GM18867 (cell line): ENCODE measurements around the gene RFTN1.

Source experiments
- ATAC-seq: cut with Tn5 transposase; IDR thresholded peaks from one replicate; pipeline ENCODE4 v1.9.1; 2021; ENCODE audit warnings: mild to moderate bottlenecking, moderate library complexity; ENCODE audit not compliant: unreplicated experiment

The RFTN1 gene

DNA sequence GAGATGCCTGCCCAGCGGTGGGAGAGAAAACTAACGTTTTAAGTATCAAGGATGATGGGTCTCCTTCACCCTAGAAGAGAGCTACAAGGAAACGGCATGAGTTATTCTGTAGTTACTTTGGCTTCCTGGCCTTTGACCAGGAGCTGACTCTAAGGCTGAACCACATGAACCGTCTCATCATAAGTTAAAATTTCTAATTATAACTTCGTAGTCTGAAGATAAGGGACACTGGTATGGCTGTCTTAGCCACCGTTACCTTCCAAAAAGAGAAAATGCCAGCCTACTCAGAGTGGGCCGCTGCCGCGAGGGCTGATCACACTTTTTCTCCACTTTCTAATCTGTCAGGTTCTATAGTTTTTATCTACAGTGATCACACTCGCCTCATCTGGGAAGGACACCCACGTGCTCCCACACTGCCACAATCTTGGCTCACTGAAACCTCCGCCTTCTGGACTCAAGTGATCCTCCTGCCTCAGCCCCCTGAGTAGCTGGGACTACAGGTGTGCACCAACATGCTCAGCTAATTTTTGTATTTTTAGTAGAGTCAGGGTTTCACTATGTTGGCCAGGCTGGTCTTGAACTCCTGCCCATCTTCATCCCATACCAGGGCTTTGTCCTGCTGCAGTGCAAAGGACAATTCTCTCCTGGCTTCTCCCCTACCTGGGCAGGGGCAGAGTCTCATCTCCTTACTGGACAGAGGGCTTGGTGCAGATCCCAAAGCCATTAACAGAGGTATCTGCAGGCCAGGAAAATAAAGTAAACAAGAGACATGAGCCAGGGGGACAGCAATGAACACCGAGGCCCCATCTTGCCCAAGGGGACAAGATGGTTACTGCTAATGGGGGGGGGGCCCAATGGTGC is 73.4 kb downstream of the RFTN1 start:
- no peak for ATAC-seq

DNA sequence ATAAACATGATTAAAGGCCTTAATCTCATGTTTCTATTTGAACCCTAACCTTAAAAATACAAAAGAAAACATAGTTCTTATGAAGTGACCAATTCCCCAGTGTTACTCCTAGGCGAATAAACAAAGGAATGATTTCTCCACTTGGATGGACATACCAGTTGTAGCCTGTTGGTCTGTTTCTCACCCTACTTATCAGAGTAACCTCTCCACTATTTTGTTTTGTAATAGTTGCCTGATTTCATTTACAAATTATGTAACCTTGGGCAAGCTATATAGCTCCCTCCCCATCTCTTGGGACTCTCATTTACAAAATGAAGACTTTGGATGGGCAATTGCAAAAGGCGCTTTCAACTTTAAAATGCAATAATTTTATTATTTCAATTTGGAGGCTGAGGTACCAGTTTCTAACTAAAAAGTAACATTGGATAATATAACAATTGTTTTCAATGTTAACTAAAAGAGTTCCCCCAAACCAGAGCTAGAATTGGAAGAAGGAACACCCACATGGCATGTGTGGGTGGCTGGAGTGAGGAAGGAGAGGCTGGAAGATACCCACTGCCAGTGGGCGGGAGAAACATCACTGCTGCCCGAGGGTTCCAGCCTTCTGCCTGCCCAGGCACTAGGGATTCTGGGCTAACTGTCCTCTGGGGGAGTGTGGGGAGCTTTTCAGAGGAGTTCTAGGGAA is 74.2 kb downstream of the RFTN1 start:
- ATAC-seq = no peak

DNA sequence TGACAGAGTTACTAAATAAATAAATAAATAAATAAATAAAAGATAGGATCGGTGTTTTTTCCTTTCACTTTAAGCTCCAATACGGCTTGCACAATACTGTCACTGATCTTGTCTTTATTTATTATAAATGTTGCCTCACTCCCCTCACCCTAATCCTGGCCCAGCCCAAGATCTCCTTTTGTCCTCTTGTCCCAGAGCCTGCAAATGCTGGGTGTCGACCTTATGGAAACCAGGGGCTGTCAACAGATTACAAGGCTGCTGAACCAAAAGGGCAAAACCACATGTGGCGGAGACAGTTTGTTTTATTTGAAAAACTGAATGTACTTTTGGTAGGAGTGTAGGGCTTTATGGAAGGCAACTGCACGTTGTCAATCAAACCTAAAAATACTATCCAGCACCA is 75.9 kb downstream of the RFTN1 start:
- no peak for ATAC-seq

DNA sequence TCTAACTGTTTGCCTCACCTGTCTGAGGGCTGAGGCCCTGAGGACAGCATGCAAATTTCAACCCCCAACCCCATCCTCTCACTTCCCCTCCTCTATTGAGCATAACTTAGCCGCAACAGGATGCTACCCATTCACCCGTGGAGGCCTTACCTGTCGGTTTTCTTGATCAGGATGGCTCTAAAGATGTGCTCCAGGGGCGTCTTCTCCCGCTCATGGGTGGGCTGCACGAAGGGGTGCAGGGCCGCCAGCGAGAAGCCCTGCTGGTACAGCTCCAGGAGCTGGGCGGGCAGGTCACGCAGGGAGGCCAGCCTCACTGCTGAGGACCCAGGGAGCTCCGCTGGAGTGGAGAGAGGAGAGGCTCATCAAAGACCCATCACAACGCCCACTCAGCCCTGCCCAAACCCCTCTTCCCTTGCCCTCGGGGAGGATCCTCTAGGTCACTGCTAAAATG is 79.8 kb downstream of the RFTN1 start:
- ATAC-seq = peak; percentile 90

DNA sequence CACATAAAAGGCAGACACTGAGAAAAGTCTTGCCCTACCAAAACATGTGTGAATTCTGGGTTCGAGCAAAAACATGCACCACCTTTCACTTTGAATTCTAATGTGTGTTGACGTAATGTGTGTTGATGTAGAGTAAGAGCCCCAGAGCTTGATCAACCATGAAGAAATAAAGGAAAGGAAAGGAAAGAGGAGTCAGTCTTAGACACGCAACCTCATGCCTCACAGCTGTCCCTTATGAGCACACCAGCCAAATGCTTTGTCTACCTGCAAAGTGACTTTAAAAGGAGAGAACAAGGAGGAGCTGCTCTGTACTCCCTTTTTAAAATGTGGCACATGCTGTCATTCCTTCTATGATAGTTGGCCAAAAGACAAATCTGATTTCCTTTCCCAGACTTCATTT is 80.8 kb downstream of the RFTN1 start:
- no peak for ATAC-seq

DNA sequence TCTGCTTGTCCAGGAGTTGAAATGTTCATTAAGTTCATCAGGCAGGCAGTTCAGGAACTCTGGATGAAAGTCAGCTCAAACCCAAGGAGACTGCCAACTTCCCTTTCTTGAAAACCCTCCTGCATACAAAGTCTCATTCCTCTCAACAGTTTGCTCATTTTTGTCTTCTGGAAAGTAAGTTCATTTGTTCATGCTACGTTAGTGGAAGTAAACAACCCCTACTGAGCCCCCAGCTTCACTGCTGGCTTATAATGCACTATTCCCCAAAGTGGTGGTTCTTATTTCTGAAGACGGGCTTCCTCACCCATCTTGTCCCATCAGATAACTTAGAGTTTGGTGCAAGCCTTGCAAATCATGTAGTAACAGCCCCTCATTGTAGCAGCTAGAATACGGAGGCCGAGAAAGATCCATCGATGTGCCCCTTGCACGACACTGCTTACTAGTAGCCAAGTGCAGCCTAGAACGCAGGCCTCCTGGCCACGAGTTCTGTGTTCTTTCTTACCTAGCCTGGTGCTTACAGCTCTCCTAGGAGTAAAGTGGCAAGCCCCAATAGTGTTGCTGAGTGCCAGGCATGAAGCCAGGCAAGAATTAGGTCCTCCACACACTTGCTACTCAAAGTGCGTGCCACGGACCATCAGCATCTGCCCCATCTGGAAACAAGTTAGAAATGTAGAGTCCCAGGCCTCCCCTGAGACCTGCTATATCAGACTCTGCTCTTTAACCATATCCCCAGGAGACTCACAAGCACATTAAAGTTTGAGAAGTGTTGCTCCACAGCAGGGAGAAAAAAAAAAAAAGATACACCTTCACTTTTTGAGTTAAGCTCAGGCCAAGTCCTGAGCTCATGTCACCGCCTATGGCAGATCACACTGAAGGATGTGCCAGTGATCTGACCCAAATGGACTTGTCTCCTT is 82.5 kb downstream of the RFTN1 start:
- peak; percentile 42 for ATAC-seq

DNA sequence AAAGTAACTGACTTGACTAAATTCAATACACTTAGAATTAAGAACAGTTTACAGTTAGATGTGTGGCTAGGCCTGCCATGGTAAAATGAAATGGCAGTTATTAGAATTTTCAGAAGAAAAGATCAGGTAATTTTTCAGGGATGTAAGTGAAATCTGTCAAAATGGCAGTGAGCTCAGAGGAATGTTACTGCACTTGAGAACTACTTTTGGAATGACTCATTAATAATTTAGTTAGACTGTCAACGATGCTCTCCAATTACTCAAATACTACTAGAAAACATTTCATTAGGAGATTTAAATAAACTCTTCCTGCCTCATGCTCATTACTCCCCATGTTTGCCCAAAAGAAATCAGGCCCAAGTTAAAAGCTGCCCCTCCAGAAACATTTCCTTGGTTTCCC is 84.4 kb downstream of the RFTN1 start:
- no peak for ATAC-seq

DNA sequence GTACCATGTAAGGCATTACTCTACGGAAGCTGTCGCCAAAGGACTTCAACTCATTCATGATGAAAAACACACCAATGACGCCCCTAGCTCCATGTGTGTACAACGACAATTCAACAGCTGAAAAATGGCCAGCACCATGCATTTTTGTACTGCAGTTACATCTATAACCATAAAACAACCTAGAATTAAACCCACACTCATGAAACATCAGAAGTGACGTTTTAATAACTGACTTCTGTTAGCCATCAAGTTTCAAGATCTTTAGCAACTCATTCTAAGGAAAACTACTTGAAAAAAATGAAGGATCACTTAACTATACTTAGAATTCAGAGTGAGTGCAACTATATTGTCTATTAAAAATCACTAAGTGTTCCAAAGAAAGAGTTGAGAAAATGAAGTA is 84.9 kb downstream of the RFTN1 start:
- ATAC-seq = no peak

DNA sequence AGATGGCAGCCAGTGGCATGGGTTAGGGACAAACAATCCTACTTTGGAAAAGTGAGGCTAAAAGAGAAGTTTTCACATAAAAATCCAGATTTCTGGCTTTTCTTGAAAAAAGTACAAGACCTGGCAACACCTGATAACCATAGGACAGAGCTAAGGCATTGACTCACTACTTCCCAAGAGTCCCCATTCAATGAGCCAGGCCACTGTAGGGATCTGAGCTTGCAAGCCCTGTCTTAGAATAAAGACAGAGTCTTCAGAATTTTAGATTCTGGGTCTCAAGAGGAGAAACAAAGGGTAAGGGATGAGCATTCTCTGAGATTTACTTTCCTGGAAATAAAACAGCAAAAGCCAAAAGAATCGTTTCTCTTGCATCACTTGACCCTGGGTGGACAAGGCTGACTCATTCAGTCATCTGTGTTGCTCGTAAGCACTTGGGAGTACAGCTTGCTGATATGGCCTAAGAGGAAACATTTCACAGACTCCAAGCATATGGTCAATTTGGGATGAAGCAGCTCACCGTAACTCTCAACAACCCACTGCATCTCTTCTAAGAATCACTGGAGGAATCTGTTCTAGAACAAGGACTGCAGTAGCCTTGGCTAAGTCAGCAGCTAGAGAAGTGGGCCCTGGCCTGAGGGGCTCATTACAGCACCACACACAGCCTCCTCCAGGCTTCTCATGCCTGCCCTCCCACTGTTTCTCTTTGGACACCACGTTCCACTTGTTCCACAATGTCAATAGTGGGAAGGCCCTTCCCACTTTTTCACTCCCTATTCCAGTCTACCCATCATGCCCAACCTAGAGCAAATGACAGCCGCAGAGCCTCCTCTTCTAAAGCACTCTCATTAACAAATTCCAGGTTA is 86.2 kb downstream of the RFTN1 start:
- ATAC-seq = no peak

DNA sequence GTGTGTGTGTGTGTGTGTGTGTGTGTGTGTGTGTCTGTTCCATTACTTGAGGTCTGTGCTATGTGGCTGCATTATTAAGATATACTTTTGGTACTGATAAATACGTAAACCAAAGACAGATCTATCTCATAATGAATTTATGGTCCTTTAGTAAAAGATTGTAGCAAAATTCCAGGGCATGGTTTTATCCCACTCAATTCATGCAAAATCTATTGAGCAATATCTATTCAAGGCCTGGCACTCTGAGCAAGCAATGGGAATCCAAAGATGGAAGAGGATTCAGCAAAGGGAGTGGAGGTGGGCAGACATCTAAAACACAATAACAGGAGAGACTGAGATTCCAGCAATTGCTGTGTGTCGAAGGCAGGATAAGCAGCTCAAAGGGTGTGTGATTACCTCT is 86.8 kb downstream of the RFTN1 start:
- ATAC-seq = no peak

DNA sequence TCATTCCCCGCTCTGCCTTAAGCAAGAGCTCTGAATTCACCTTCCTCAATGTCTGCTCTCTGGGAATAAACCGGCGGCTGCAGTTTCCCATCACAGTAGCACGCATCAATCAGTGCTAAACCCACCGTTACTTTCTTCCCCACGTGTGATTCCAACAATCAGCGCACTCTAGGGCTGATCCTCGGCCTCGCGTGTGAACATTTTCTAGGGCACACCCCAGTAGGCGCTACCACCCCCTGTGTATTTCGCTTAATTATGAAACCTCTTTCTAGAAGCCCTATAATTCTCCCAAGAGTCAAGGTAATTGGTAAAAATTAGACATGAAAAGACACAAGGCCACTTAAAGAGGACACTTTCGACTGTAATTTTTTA is 87.5 kb downstream of the RFTN1 start:
- no peak for ATAC-seq

DNA sequence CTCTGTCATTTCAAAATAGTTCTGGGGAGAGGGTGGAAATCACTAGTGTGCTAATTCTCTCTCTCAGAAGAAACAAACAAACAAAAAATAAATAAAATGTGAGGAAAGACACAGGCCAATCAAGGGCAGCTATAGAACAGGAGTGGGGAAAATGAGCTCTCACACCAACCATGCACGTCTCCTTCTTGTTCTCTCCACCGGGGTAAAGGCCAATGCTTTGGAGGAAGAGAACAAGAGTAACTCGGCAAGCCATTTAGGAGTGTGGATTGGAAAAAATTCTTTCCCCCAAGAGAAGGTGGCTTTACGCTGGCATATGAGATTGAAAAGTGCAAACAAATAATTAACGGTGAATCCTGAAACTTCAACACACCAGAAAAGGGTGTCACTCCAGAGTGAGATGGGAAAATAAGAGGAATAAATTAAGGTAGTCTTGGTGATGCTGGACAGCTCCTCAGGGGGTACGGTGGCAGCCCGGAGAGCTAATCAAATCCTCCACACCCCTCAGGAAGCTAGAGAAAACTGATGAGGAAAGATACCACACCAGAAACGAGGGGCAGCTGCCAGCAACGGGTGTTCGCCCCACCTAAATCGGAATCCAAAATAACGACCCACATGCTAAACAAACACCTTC is 88.0 kb downstream of the RFTN1 start:
- no peak for ATAC-seq

DNA sequence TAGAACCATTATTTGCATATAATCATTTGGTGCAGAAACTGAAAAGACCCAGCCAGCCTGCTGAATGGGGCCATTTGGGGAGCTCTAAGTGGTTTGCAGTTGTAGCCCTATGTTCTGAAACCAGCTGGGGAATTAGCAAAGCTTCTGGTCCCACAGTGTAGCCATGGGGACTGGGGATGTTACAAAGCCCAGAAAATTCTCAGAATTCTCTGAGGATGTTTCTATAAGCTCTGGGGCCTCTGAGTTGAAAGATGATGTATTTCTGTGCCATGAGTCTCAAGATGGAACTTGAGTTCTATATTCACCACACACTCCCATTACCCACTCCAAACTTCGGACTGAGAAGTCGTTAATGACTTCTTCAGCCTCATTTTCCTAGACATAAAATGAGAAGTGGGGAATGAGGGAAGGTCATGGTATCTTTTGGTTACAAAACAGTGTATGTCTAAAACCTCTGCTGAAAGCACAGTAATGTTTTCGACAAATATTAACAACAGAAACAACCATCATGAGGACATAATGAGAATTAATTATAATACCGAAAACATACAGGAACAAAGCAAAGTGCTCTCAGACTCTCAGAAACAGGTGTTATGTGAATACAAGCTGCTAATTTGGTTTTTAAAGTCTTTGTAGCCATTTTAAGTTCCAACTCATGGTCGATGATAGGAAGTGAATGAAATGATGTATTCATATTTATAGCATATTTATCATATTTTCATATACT is 89.4 kb downstream of the RFTN1 start:
- peak; percentile 73 for ATAC-seq

DNA sequence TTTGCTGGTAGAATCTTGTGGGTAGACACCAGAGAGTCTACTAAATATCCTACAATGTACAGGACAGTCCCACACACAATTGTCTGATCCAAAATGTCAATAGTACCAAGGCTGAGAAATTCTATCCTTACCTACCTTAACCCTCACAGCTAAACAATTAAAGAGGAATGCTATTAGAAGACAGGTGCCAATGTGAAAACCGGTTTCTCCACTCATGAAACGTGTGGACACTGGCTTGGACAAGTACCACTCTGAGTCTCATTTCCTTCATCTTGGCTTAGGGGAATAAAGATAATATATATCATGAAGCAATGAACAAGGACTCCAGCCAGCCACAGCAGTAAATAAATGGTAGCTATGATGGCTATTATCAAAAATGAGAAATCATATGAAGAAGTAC is 90.2 kb downstream of the RFTN1 start:
- no peak for ATAC-seq

DNA sequence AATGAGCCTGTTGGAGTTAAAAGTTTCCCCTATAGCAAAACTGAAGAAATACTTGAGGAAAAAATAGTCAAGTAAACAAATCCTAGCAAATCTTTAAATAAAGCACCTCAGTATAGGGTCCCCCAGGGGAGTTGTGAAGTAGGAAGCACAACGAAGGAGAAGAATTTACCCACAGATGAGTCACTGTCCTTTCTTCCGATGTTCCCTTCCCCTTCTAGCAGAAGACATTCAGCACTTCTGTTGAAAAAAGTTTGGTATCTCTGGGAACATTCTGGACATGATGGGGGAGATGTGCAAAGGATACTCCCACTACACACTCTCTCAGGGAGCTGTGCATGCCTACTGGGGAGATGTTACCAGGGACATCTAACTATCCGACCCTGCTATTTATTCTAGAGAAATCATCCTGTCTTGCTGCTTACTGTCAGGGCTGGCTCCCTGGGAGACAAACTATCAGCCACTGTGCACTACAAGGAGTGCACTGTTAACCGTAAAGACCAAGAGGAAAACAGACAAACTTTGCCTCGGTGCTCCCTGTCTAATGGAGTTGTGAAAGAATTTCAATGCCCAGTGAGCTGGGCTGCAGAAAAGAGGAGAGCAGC is 93.8 kb downstream of the RFTN1 start:
- ATAC-seq = no peak

DNA sequence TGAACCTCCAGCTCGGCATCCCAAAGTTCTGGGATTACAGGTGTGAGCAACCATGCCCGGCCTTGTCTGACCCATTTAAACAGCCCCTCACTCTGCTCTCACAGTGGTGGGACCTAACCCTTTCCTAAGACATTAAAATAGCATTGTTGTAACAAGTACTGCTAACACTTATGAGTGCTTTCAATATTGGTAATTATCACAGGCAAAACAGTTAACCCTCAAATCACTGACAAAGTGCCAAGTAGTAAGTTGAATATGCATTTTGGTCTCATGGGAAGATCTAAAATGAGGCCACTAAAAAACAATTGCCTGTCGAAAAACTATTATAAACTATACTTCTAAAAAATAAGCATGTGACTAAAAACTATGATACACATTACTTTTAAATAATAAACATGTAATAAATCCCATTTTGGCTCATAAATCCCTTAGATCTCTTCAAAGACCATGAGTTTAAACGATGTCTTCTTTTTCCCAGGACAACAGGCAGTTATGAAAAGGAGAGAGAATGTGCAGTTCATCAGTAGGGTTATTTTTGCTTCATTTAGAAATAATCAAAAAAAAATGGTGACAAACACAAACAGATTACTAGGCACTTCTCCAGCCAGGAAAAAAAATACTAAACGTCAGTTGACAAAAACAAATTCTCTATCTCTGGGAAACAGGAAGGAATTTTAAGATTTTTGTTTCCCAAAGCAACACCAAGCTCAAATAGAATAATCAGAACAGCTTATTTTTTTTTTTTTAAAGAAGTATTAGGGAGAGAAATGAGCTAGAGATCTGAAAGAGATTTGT is 95.4 kb downstream of the RFTN1 start:
- peak; percentile 52 for ATAC-seq

DNA sequence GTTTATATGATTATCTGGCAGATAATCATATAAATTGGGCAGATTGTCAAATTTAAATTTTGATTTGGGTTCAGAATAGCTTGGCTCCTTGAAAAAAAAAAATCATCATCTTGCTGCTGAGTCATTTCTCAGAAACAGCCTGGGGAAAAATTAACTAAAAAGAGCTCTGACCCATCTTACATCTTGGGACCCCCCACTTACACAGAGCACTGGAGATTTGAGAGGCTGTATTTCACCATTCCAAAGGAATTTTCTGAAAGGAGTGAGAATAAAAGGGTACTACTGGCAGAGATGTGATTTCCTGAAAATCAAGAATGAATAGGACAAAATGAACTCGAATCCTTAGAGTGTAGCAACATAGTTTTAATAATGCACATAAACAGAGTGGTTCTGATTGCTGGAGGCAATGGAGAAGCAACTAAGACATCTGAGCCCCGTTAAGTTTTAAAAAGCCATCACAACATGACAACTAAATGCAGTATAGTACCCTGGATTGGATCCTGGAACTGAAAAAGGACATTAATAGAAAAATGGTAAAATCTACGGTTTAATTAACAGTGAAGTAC is 97.5 kb downstream of the RFTN1 start:
- no peak for ATAC-seq

DNA sequence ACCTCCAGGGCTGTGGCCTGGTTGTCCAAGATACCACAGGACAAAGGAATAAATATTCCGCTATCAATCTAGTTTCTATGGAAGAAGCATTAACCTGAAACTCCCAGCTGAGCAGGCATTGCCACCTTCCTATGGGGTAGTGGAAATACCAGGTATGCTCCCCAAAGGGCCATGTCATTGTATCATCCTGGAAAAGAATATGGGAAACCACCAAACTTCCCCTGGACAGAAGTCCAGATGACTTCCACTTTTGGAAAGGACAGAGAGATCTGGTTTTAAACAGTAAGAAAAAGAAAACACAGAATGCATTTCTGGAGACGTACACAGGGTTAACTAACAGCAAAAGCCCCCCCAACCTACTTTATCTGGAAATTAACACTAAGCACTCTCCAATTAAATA is 100.2 kb downstream of the RFTN1 start:
- no peak for ATAC-seq
